B cell (primary cell): ENCODE data around the gene TIMELESS. TPM values are rescaled to one million over a fixed set of nuclear protein-coding genes. Genes with fewer than 3 reads are reported as not detected.

Source experiments
- ATAC-seq: fragments of 200-7000 bp; cut with Tn5 transposase; one replicate; pipeline ENCODE4 v1.10.0; 2021; ENCODE audit warnings: low read depth, mild to moderate bottlenecking, moderate number of reproducible peaks, moderate library complexity
- CTCF ChIA-PET: fragments of 350-600 bp; sonication (Branson Sonifier 250); formaldehyde crosslinking; loops from one replicate; lab custom pipeline; 2021; ENCODE audit warnings: antibody characterized with exemption, inconsistent platforms; lab: Charles Lee
- POLR2A ChIA-PET: fragments of 350-600 bp; sonication (Branson Sonifier 250); formaldehyde crosslinking; loops from one replicate; lab custom pipeline; 2021; ENCODE audit warnings: antibody characterized with exemption; lab: Charles Lee
- DNase-seq: peaks from one replicate; pipeline ENCODE4 v3.0.0; 2013
- H2AFZ ChIP-seq: 2 replicates; pipeline ENCODE4 v1.6.1; 2012; ENCODE audit warnings: mild to moderate bottlenecking, low read depth, low read length; ENCODE audit not compliant: insufficient read depth, poor library complexity, severe bottlenecking
- H3K27ac ChIP-seq, 2 donors: 1 replicate in 1 of 2; 2 replicates in 1 of 2; pipeline ENCODE4 v1.5.1; 2012 to 2013; ENCODE audit warnings: low read length in 2 of 2, mild to moderate bottlenecking in 2 of 2, moderate library complexity in 1 of 2
- H3K27me3 ChIP-seq, 4 experiments: fragments of 200-600 bp in 1 of 4; sonication (generic) in 1 of 4; replicated peaks in 1 of 4; 1 replicate in 2 of 4; 2 replicates in 2 of 4; pipeline versions ENCODE4 v1.6.1 to v1.7.0; 2013 to 2016; ENCODE audit warnings: low read length in 3 of 4, mild to moderate bottlenecking in 2 of 4, mixed read lengths in 1 of 4, moderate library complexity in 1 of 4; ENCODE audit not compliant: insufficient read depth in 4 of 4, control insufficient read depth in 3 of 4; ENCODE audit errors: control extremely low read depth in 1 of 4
- H3K36me3 ChIP-seq, 2 experiments: replicated peaks in 1 of 2; 1 replicate in 1 of 2; 2 replicates in 1 of 2; pipeline versions ENCODE4 v1.6.1 to v1.7.1; 2013; ENCODE audit warnings: low read length in 1 of 2; ENCODE audit not compliant: insufficient read depth in 2 of 2, control insufficient read depth in 1 of 2; ENCODE audit errors: control extremely low read depth in 1 of 2, extremely low read depth in 1 of 2
- H3K4me1 ChIP-seq, 2 donors: fragments of 200-600 bp in 1 of 2; sonication (generic) in 1 of 2; 1 replicate in 1 of 2; 2 replicates in 1 of 2; pipeline versions ENCODE4 v1.5.1 to v1.6.1; 2013 to 2017; ENCODE audit warnings: low read length in 2 of 2; ENCODE audit not compliant: control insufficient read depth in 2 of 2, insufficient read depth in 2 of 2
- H3K4me2 ChIP-seq: replicated peaks from 2 replicates; pipeline ENCODE3; 2012; ENCODE audit warnings: mild to moderate bottlenecking, low read depth, low read length; ENCODE audit not compliant: poor library complexity, severe bottlenecking
- H3K4me3 ChIP-seq, 5 experiments: fragments of 200-600 bp in 1 of 5; sonication (generic) in 1 of 5; 1 replicate in 3 of 5; 2 replicates in 2 of 5; pipeline versions ENCODE4 v1.5.1 to v1.7.0; 2011 to 2016; ENCODE audit warnings: low read length in 4 of 5, mild to moderate bottlenecking in 4 of 5, low read depth in 2 of 5, control low read depth in 1 of 5, moderate library complexity in 1 of 5; ENCODE audit not compliant: insufficient read depth in 1 of 5; ENCODE audit errors: control extremely low read depth in 1 of 5, extremely low read depth in 1 of 5
- H3K79me2 ChIP-seq: fragments of 200-600 bp; sonication (generic); one replicate; pipeline ENCODE4 v1.6.0; 2016; ENCODE audit warnings: low read length; ENCODE audit not compliant: control insufficient read depth, insufficient read depth
- H3K9ac ChIP-seq: fragments of 200-600 bp; sonication (generic); 2 replicates; pipeline ENCODE4 v1.6.1; 2017; ENCODE audit warnings: mild to moderate bottlenecking, low read length, moderate library complexity
- H3K9me3 ChIP-seq, 3 donors: one replicate each; pipeline versions ENCODE4 v1.6.1 to v1.7.1; 2013; ENCODE audit warnings: low read length in 2 of 3; ENCODE audit not compliant: control insufficient read depth in 2 of 3, insufficient read depth in 1 of 3; ENCODE audit errors: control extremely low read depth in 1 of 3
- H4K20me1 ChIP-seq: 2 replicates; pipeline ENCODE4 v1.6.0; 2012; ENCODE audit warnings: mild to moderate bottlenecking, low read length; ENCODE audit not compliant: insufficient read depth, control insufficient read depth, poor library complexity, severe bottlenecking
- H3K27ac Mint-ChIP-seq: one replicate; pipeline ENCODE4 v1.8.0; 2021; ENCODE audit warnings: mixed read lengths
- H3K27me3 Mint-ChIP-seq: one replicate; pipeline ENCODE4 v1.8.0; 2021; ENCODE audit warnings: mixed read lengths
- H3K4me1 Mint-ChIP-seq: one replicate; pipeline ENCODE4 v1.8.0; 2021; ENCODE audit warnings: mixed read lengths
- H3K4me3 Mint-ChIP-seq: one replicate; pipeline ENCODE4 v1.8.0; 2021; ENCODE audit warnings: mixed read lengths
- H3K9me3 Mint-ChIP-seq: one replicate; pipeline ENCODE4 v1.8.0; 2022; ENCODE audit warnings: mixed read lengths; ENCODE audit not compliant: insufficient read depth
- CTCF ChIP-seq: fragments of 200-600 bp; IDR thresholded peaks from one replicate; pipeline ENCODE4 v1.8.0; 2022; ENCODE audit warnings: antibody characterized with exemption, mild to moderate bottlenecking
- EZH2 ChIP-seq: IDR thresholded peaks from 2 replicates; pipeline ENCODE4 v1.6.1; 2012; ENCODE audit warnings: borderline replicate concordance, low read depth, mild to moderate bottlenecking, moderate library complexity, low read length; ENCODE audit not compliant: insufficient read depth, poor library complexity, severe bottlenecking
- whole genome bisulfite sequencing: methylation state at CpG from one replicate; pipeline ENCODE4 v1.1.5; 2013; ENCODE audit warnings: missing lambda C conversion rate; ENCODE audit not compliant: insufficient coverage; 5-methylcytosine and 5-hydroxymethylcytosine counted together
- intact Hi-C: fragments of 100-400 bp; cut with micrococcal nuclease; formaldehyde crosslinking; loops from one replicate; pipeline ENCODE4 v1.10.0; 2022
- polyA plus RNA-seq: library from polyadenylated mRNA; depleted of rRNA; stranded (reverse); fragments of >200 nt; gene quantifications from 2 replicates; pipeline ENCODE4 v1.2.3, GENCODE V29; 2012
- total RNA-seq, 2 donors: library from RNA; stranded (reverse); fragments of 120-200 nt in 1 of 2; gene quantifications; 1 replicate in 1 of 2; 2 replicates in 1 of 2; pipeline versions ENCODE4 v1.2.3 to v1.2.4, GENCODE V29; 2013 to 2022

The TIMELESS gene
- total and polyA plus RNA-seq, 2 donors (not counting 1 experiment from before 2014, with no cell fraction given) = 17.2 to 44.4 TPM

- no peaks in the 10 kb centered on the region for H3K9me3 Mint-ChIP-seq
- Histone ChIP-seq H2AFZ (no peak overlapping the region), H3K4me1 (no peaks in the 10 kb centered on the region), H3K9ac (no peak overlapping the region), H3K27ac (no peak overlapping the region), H3K4me3 (no peak overlapping the region), H3K4me2 (no peak overlapping the region), H3K36me3 (no peaks in the 10 kb centered on the region), H3K79me2 (no peaks in the 10 kb centered on the region), H3K27me3 (no peaks in the 10 kb centered on the region), H4K20me1 (no peaks in the 10 kb centered on the region), H3K9me3 (peaks cover 0 to 6% (median 3%) of the 10 kb centered on the region in 3 donors)
- WGBS = no CpG with 5 or more reads among the region's 2 CpGs
- DNase-seq (no peak), ATAC-seq (no peak)
- ChIA-PET CTCF (no interaction called here), POLR2A (interaction anchor here (0.7 kb wide), 1 partner anchor 33 kb away, joined by 3 read pairs; no protein-coding TSS in a partner anchor)
- no peaks in the 10 kb centered on the region for H3K27me3 Mint-ChIP-seq
- intact Hi-C loops = no loop called here
- H3K4me1 Mint-ChIP-seq = peaks cover 4% of the 10 kb centered on the region
- TF ChIP-seq EZH2 (no peak), CTCF (no peak)
- no peak overlapping the region for H3K4me3 Mint-ChIP-seq
- H3K27ac Mint-ChIP-seq = no peak overlapping the region
Observed at GRCh38 chr12:56392331-56392730, 56.9 kb downstream of the TIMELESS start.

- Histone ChIP-seq H3K9me3 (peaks cover 0 to 5% (median 3%) of the 10 kb centered on the region in 3 donors), H3K36me3 (no peaks in the 10 kb centered on the region), H3K4me1 (no peaks in the 10 kb centered on the region), H4K20me1 (no peaks in the 10 kb centered on the region), H3K4me3 (no peak overlapping the region), H3K27ac (no peak overlapping the region), H3K27me3 (no peaks in the 10 kb centered on the region), H2AFZ (no peak overlapping the region), H3K4me2 (no peak overlapping the region), H3K79me2 (no peaks in the 10 kb centered on the region), H3K9ac (no peak overlapping the region)
- Mint-ChIP-seq H3K4me3 (no peak overlapping the region), H3K4me1 (peaks cover 4% of the 10 kb centered on the region), H3K27me3 (no peaks in the 10 kb centered on the region), H3K27ac (no peak overlapping the region), H3K9me3 (no peaks in the 10 kb centered on the region)
- POLR2A ChIA-PET = no interaction called here
- WGBS = no CpG with 5 or more reads among the region's 1 CpG
- DNase-seq = no peak
- TF ChIP-seq EZH2 = no peak
- no peak for TF ChIP-seq CTCF
- no peak for ATAC-seq
- CTCF ChIA-PET = no interaction called here
- intact Hi-C loops = no loop called here
Observed at GRCh38 chr12:56391721-56392120, 57.5 kb downstream of the TIMELESS start.
